ENCODE data around the gene RTN4IP1. TPM values are rescaled to one million over a fixed set of nuclear protein-coding genes. Genes with fewer than 3 reads are reported as not detected.
"Not testable (repeated sequence)": the region's sequence is repeated elsewhere in the genome, so short reads cannot be mapped to it uniquely, and the experiment has no call there.

The RTN4IP1 gene
- total RNA-seq, 1 experiment from 2014 or later, result 12.5 TPM

DNA sequence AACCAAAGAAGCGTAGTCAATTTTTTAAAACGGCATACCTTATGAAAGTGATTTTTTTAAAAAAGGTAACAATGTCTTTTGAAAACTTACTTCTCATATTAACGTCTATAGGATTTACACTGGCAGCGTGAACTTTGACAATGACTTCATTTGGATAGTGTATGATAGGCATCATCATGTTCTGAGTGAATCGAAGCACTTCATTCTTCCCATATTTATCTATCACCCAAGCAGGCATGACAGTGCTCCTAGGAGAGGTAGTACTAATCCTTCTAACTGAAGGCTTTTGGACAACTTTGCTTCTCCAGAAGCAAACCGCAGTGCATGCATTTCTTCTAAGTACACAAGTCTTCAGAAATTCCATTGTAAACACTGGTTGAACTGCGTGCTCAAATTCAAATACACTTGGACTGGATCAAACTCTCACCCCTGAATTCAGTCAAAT, 618 bp downstream of the RTN4IP1 start:
- Histone ChIP-seq H3K14ac (ENCODE audit: insufficient read depth, low read length) (no peak overlapping the region), H3K27ac (ENCODE audit: insufficient read length, low read depth, low read length) (peak overlapping the region; percentile 17), H2AFZ (ENCODE audit: low read length) (no peak overlapping the region), H3K23ac (ENCODE audit: insufficient read length, low read depth, low read length) (no peak overlapping the region), H2BK5ac (ENCODE audit: insufficient read length, low read length) (no peak overlapping the region), H2BK120ac (ENCODE audit: low read depth, low read length, poor library complexity, severe bottlenecking) (no peak overlapping the region), H2BK12ac (ENCODE audit: insufficient read length, low read depth, low read length) (no peak overlapping the region), H3K4ac (ENCODE audit: low read depth, low read length) (no peak overlapping the region), H2AK5ac (ENCODE audit: insufficient read length, low read length) (no peak overlapping the region), H4K8ac (replicated peaks; ENCODE audit: insufficient read length, low read depth, low read length) (no peak overlapping the region), H2BK15ac (ENCODE audit: low read depth, low read length) (no peak overlapping the region), H3T11ph (ENCODE audit: low read length) (no peak overlapping the region), H3K9ac (ENCODE audit: extremely low read depth, insufficient read length, low read length) (peak overlapping the region; percentile 64), H3K18ac (ENCODE audit: insufficient read length, low read depth, low read length) (no peak overlapping the region), H3K9me3 (ENCODE audit: control insufficient read depth, low read depth, low read length) (no peaks in the 10 kb centered on the region), H2BK20ac (ENCODE audit: low read depth, low read length, poor library complexity, severe bottlenecking) (no peak overlapping the region), H3K4me1 (ENCODE audit: insufficient read depth, low read length) (no peaks in the 10 kb centered on the region; the same call in 1 of the 2 replicates), H3K79me2 (ENCODE audit: insufficient read depth, low read length) (peaks cover 16% of the 10 kb centered on the region; the same call in 1 of the 2 replicates), H3K79me1 (ENCODE audit: insufficient read depth, low read depth, low read length, poor library complexity, severe bottlenecking) (peaks cover 5% of the 10 kb centered on the region), H3K4me2 (ENCODE audit: insufficient read depth, insufficient read length, low read length) (peak overlapping the region; percentile 93), H3K27me3 (ENCODE audit: insufficient read depth, low read length) (no peaks in the 10 kb centered on the region), H3K56ac (ENCODE audit: insufficient read length, low read depth, low read length) (no peak overlapping the region), H3K23me2 (ENCODE audit: insufficient read length, low read depth, low read length, poor library complexity, severe bottlenecking) (peaks cover 8% of the 10 kb centered on the region), H4K5ac (ENCODE audit: insufficient read length, low read depth, low read length) (no peak overlapping the region), H4K20me1 (ENCODE audit: control insufficient read depth, insufficient read depth, insufficient read length) (no peaks in the 10 kb centered on the region), H4K91ac (ENCODE audit: insufficient read length, low read depth, low read length) (no peak overlapping the region)
- TF ChIP-seq, protein P1, sequence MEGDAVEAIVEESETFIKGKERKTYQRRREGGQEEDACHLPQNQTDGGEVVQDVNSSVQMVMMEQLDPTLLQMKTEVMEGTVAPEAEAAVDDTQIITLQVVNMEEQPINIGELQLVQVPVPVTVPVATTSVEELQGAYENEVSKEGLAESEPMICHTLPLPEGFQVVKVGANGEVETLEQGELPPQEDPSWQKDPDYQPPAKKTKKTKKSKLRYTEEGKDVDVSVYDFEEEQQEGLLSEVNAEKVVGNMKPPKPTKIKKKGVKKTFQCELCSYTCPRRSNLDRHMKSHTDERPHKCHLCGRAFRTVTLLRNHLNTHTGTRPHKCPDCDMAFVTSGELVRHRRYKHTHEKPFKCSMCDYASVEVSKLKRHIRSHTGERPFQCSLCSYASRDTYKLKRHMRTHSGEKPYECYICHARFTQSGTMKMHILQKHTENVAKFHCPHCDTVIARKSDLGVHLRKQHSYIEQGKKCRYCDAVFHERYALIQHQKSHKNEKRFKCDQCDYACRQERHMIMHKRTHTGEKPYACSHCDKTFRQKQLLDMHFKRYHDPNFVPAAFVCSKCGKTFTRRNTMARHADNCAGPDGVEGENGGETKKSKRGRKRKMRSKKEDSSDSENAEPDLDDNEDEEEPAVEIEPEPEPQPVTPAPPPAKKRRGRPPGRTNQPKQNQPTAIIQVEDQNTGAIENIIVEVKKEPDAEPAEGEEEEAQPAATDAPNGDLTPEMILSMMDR (conservative IDR thresholded peaks at IDR 0.05), result no peak
- Mint-ChIP-seq H3K27me3 (ENCODE audit: low read depth) (no peaks in the 10 kb centered on the region), H3K4me1 (peaks cover 30 to 48% of the 10 kb centered on the region in 2 experiments), H3K36me3 (ENCODE audit: insufficient read depth in 1 of 3, low read depth in 3 of 3) (peaks cover 2 to 11% (median 6%) of the 10 kb centered on the region in 3 experiments; a peak in 5 of 7 replicates), H3K27ac (peak overlapping the region; percentile 98; a peak in 6 of 7 replicates), H3K9me3 (peaks cover 0 to 3% of the 10 kb centered on the region in 2 experiments; a peak in 2 of 5 replicates), H3K4me3 (peak overlapping the region; percentile 92 to 96)
- WGBS (ENCODE audit: extremely low coverage, insufficient read length, low lambda C conversion rate), result no CpG with 5 or more reads among the region's 7 CpGs
- DNase-seq, result no peak

DNA sequence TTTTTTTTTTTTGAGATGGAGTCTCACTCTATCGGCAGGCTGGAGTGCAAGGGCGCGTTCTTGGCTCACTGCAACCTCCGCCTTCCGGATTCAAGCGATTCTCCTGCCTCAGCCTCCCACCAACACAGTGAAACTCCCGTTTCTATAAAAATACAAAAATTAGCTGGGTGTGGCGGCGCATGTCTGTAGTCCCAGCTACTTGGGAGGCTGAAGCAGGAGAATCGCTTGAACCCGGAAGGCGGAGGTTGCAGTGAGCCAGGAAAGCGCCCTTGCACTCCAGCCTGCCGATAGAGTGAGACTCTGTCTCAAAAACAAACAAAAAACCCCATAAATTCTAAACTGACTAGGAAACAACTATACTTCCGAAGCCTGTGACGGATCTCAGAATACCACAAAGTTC, 1.5 kb downstream of the RTN4IP1 start:
- peaks cover 15% of the 10 kb centered on the region; the same call in 1 of the 2 replicates for H3K79me2 ChIP-seq (ENCODE audit: insufficient read depth, low read length)
- not testable (repeated sequence) for H2AK5ac ChIP-seq (ENCODE audit: insufficient read length, low read length); H3K4ac ChIP-seq (ENCODE audit: low read depth, low read length); H4K91ac ChIP-seq (ENCODE audit: insufficient read length, low read depth, low read length); H2AFZ ChIP-seq (ENCODE audit: low read length); H2BK15ac ChIP-seq (ENCODE audit: low read depth, low read length); H3K4me2 ChIP-seq (ENCODE audit: insufficient read depth, insufficient read length, low read length); H2BK20ac ChIP-seq (ENCODE audit: low read depth, low read length, poor library complexity, severe bottlenecking); H3K27me3 ChIP-seq (ENCODE audit: insufficient read depth, low read length); H3K27ac ChIP-seq (ENCODE audit: insufficient read length, low read depth, low read length); H3K23ac ChIP-seq (ENCODE audit: insufficient read length, low read depth, low read length); H3K9me3 ChIP-seq (ENCODE audit: control insufficient read depth, low read depth, low read length); H3K18ac ChIP-seq (ENCODE audit: insufficient read length, low read depth, low read length); H3K14ac ChIP-seq (ENCODE audit: insufficient read depth, low read length); H4K20me1 ChIP-seq (ENCODE audit: control insufficient read depth, insufficient read depth, insufficient read length); H3K27me3 Mint-ChIP-seq (ENCODE audit: low read depth); H3K4me1 ChIP-seq (ENCODE audit: insufficient read depth, low read length); H3T11ph ChIP-seq (ENCODE audit: low read length); H3K9ac ChIP-seq (ENCODE audit: extremely low read depth, insufficient read length, low read length); H4K8ac ChIP-seq (replicated peaks; ENCODE audit: insufficient read length, low read depth, low read length); H4K5ac ChIP-seq (ENCODE audit: insufficient read length, low read depth, low read length); H3K79me1 ChIP-seq (ENCODE audit: insufficient read depth, low read depth, low read length, poor library complexity, severe bottlenecking); H3K23me2 ChIP-seq (ENCODE audit: insufficient read length, low read depth, low read length, poor library complexity, severe bottlenecking); H2BK5ac ChIP-seq (ENCODE audit: insufficient read length, low read length); H2BK12ac ChIP-seq (ENCODE audit: insufficient read length, low read depth, low read length); DNase-seq; H2BK120ac ChIP-seq (ENCODE audit: low read depth, low read length, poor library complexity, severe bottlenecking); H3K56ac ChIP-seq (ENCODE audit: insufficient read length, low read depth, low read length)
- Mint-ChIP-seq H3K27ac (peak overlapping the region in 1 of 3 experiments; percentile 11; a peak in 1 of 7 replicates), H3K4me3 (peak overlapping the region; percentile 92 to 96; a peak in 4 of 5 replicates), H3K4me1 (peaks cover 30 to 42% of the 10 kb centered on the region in 2 experiments), H3K9me3 (peaks cover 6 to 10% of the 10 kb centered on the region in 2 experiments), H3K36me3 (ENCODE audit: insufficient read depth in 1 of 3, low read depth in 3 of 3) (peaks cover 8 to 20% (median 13%) of the 10 kb centered on the region in 3 experiments)
- WGBS (ENCODE audit: extremely low coverage, insufficient read length, low lambda C conversion rate), result no CpG with 5 or more reads among the region's 16 CpGs

Data from H9 (cell line).